Measurements from ENCODE around the gene IMMP2L.

IMMP2L gene

DNA sequence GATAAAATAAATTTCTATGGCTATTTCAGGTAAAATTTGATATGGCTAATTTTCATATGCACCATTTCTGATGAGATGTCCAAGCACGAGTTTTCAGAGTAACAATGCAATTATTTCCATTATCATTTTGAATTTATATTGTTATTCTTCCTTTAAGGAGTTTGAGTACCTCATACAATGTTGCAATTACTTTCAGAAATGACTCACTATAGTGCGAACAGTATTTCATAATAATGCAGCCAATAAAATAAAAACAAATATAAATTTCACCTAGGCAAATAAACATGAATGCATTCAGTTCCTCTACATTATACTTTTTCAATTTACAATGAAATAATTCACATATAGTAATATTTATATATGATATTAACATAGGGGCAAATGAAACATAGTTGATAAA is 550.1 kb downstream of the IMMP2L start:
- no peak for DNase-seq

DNA sequence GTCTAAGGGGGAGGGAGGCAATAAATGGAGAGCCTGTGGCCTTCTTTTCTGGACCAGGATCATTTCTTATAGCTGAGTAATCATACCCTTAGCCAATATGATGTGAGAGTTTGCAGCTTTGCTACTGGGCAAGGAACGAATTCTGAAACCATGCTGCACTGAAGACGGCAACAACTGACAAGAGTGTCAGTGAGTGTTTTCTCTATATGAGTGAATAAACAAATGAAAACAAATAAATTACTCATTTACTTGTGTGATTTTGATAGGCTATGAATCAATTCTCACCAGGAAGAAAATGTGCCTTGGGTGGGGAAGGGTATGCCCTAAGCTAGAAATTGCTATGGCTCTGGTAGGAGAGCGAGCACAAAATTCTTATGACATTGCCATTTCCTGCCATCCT is 550.8 kb downstream of the IMMP2L start:
- DNase-seq: peak; percentile 10

DNA sequence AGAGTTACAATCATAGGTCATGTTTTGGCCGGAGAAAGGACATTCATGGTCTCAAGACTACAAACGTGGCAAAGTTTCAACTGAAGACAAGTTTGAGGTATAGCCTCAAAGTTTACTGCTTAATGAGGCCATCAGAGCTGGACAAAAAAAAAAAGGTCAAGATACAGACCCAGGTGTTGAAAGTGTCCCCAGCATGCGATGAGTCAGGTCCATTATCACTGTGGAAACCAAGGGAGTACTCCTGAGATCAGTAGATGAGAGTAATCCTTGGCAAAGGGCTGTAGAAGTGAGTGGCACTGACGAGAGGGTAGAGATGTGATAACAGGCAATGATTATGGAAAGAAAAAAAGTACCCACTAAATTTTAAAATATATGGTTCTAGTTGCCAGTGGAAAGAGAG is 551.5 kb downstream of the IMMP2L start:
- no peak for DNase-seq

DNA sequence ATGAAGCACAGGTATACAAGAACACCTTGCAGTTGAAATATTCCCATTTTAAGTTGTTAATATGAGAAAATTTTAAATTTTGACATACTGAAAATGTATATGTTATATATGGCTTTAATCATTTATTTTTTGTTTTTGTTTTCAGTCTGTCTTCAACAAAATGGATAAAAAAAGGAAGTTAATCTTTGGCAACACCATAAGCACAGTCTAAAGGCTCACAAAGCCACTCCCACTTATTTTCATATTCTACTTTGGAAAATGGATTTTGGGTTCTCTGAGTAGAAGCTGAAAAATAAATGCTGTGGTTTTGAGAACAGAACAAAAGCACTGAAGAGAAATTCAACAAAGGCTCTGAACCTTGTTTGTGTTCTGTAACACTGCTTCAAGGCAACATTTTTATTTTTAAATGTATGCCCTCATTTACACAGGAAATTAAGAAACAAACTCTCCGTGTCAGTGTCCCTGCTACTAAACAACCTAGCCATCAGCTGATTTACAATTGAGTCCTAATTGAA is 552.7 kb downstream of the IMMP2L start:
- DNase-seq: no peak

DNA sequence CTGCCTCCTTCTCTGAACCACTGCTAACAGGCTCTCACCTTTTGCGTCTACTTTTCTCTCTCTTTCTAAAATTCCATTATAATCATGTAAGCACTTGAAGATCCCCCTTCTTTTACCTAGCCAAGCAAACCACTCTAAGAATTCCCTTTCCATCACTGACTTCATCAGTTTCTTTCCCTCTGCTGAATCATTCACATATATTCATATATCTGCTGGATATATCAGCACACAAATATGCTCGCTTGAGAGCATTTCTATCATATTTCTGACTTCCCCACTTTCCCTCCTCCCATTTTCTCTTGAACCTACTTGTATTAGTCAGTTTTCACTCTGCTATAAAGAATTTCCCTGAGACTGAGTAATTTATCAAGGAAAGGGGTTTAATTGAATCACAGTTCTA is 555.6 kb downstream of the IMMP2L start:
- DNase-seq: no peak

DNA sequence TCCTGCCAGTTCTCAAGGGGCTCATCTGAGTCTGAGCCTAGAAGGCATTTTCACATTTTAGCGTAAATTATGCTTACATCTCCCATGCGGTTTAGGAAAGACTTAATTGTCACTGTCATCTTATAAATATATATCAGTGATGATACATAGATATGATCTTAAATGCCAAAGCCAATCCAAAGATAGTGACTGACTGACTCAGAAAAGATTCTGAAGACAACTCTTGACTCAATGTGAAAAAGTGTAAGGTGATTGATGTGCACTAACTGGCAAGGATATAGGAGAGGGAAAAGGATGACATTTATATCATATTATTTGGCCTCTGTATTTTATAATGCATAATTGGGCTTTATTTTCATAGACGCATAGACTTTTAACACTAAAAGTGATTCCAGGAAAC is 556.3 kb downstream of the IMMP2L start:
- no peak for DNase-seq

DNA sequence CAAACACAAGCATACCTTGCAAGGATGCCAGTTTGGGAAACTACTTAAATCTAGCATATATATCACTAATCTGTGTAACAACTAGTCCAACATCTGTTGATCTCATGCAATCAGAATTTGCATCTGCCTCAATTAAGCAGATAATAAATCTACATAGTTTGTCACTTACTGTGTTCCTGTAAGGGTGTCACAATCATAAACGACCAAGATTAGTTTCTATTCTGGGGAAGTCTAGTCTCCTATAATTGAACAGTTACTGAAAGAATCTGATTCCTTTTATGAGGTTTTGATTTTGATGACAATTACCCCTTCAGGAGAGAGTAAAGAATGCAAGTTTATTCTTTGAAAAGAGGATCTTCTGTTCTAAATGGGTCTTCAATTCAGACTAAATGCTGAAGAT is 556.8 kb downstream of the IMMP2L start:
- DNase-seq: no peak

DNA sequence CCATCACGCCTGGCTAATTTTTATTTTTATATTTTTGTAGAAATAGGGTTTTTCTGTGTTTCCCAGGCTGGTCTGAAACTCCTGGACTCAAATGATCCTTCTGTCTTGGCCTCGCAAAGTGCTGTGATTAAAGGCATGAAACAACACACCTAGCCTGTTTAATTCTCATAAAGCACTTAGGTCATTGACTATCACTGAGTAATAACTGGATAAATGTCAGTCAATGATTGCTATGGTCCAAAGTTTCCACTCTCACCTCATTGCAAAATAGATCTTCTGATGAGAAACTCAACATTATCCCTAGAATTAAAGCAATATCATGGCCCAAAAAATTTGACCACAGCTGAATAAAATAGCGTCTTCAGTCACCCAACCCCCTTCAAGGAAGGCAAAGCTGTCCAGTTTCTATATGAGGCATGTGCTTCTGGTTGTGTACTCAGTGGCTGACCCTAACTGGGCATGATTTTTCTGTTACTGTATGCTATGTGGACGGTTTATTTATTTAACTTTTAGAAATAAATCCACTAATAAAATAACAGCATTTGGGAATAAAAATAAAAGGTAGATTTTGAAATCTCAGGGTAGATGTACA is 557.9 kb downstream of the IMMP2L start:
- DNase-seq: no peak

DNA sequence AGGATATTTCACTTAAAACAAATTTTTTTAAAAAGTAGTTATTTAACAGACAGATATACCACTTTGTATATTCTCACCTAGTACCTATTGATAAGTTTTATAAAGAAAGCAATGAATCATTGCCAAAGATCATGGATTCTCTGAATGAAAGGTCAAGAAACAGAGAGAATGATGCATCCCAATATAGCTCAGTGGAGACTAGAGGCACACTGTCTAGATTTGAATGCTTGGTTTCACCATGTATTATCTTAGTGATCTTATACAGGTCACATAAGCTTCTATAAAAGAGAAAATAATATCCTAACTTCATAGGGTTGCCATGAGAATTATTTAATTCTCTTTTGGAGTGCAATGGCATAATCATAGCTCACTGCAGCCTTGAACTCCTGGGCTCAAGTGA is 558.4 kb downstream of the IMMP2L start:
- no peak for DNase-seq

DNA sequence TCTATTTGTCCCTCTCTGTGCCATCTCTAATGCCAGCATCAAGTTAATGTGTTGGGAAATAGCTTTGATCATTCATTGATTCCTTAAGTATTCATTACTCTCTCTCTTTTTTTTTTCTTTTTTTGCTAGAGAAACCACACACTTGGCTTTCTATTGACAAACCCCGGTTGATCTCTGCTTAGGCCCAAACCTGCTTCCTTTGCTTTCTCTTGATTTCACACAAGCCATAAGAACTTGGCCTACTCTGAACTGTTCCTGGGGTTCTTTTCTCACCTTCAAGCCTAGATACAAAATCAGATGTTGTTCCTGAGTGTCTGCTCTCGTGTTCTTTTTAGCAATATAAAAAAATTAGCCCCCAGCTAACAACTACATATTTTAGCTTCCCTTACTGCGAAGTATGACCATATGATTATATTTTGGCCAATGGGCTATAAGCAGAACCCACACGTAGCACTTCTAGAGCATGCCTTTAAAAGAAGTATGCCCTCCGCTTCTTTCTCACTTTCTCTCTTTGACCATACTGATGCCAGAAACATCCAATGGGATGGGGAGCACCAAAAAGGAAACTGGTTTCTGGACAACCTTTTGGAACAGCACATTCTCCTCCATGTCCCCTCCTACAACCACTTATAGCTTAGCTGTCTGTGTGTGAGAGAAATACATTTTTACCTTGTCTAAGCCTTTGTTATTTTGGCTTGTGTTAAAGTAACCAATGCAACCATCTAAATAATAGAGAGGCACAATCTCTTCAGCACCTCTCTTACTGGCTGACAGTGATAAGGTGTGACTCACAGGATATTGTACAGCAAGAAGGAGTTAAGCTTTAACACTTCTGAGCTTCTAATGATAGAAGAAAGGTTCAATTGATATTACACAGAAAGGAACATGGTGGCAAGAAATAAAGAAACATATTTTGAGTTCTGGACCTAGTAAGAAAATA is 568.0 kb downstream of the IMMP2L start:
- no peak for DNase-seq

DNA sequence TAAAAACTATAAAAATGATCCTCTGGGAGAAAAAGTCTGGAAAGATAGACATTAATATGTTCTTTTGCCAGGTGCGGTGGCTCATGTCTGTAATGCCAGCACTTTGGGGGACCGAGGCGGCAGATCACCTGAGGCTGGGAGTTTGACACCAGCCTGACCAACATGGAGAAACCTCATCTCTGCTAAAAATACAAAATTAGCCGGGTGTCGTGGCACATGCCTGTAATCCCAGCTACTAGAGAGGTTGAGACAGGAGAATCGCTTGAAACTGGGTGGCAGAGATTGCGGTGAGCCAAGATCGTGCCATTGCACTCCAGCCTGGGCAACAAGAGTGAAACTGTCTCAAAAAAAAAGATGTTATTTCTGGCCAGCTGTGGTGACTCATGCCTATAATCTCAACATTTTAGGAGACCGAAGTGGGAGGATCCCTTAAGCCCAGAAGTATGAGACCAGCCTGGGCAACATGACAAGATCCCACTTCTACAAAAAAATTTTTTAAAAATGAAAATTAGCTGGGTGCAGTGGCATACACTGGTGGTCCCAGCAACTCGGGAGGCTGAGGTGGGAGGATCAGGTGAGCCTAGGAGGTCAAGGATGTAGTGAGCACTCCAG is 573.3 kb downstream of the IMMP2L start:
- no peak for DNase-seq

DNA sequence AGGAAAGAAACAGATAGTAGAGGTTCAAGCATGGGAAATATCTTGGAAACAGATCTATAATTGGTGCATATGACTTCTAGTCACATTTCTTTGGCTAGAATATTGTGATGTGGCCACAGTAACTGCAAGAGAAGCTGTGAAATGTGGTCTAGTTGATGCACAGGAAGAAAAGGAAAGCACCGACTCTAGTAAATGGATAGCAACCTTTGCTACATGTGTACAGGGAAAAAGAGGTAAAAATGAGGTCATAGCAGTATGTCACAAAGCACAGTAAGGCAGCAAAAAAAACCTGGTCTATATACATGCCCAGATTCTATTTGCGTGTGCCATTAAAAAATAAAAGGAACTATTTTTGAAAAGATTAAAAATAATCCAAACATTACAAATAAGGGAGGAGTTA is 573.9 kb downstream of the IMMP2L start:
- no peak for DNase-seq

DNA sequence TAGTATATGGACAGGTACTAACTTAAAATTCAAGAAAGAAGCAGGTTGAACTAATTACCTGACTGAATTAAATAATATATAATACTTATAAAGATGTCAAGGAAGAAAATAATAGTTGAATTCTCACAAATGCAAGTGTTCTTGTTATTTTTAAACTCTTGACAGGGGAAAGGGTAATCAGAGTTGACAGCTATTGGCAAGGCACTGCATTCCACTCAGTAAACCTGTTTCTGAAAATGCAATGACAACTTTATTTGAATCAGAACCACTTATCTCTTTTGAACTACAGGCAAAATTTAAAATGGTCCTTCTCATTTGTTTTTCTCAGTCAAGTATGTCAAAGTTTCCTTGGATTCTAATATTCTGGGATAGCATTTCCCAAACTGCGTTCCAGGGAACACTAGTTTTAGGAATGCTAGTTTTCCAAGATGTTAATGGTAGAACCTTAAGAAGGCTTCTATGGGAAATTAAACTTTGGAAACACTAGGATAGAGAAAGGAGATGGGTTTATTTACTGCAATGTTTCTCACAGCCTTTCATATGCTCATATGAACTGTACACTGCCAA is 575.1 kb downstream of the IMMP2L start:
- no peak for DNase-seq

DNA sequence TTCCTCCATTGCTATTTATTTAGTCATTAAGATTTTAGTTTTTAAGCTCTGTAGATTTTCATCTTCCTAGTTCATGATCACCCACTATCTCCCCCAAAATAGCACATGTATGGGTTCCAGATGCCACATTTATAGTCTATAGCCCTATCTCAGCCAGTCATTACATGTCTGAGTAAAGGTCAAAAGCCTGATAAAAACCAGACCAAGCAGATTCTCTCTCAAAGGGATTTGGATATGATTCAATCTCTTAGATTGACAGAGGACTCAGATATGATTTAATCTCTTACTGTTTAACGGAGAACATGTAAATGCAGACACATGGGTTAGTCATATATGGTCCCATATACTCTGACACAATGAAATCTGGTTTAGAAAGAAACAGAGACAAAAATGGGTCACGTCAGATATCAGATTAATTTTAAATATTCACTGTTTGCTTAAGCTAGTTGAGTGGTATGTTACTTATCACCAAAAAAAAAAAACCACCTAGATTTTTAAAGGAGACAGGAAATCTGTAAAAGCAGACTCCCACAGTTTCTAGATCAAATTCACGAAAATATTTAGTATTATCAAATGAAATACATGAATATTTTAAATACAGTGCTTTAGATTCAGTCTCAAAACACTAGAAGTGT is 578.4 kb downstream of the IMMP2L start:
- no peak for DNase-seq

DNA sequence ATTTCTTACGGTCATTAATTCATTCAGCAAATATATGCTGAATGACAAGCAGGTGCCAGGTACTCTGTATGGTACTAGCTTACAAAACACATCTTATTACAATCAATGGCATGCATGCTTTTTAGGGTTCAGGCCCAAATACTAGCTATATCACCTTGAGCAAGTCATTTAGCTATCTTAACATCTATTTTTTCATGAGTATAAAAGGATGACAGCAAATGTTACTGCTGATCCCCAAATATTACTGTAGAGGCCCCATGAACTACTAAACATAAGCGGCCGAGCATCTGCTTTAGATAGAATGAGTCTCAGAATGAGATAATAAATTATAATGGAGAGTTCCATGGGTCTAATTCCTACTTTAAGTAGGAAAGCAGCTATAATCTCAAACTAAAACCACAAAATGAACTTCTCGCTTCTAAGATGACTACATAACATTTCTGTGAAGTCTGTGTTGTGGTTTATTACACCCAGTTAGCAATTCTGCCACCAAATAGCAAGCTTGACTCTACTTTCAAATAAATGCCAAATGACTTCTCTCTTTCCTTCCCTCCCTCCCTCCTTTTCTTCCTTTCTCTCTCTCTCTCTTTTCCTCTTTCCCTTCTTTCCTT is 585.1 kb downstream of the IMMP2L start:
- DNase-seq: no peak

DNA sequence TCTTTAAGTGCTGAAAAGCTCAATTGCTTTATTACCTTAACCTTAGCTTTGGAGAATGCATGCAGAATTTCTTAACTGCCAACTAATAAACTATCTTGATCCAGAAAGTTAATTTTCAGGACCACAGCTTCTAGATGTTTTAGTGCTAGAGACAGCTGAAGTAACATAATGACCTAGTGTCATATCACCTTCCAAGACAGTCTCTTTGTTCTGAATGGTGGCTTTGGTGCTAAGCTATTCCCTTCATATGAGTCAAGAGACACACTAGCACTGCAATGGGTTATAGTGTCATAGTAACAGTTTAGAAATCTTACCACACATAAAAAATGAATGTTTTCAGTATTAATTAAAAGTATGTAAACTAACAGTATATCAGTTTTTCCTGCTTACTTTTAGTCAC is 586.8 kb downstream of the IMMP2L start:
- DNase-seq: no peak

DNA sequence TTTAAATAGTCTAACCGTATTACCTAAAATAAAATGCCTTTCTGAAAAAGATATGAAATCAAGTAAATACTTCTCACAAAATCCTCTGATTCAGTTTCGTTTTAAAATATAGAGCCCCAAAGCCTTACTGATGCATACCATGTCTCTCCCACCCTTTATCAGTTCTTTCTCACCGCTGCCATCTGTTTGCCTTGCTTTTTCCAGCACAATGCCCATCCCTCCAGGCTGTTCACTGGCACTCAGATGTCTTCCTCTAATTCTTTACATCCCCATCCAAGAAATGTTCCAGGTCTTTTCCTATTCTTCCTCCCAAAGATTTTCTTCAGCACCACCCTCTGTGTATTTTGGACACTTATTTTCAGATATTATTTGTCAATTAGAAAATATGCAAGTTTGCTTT is 587.9 kb downstream of the IMMP2L start:
- DNase-seq: no peak

DNA sequence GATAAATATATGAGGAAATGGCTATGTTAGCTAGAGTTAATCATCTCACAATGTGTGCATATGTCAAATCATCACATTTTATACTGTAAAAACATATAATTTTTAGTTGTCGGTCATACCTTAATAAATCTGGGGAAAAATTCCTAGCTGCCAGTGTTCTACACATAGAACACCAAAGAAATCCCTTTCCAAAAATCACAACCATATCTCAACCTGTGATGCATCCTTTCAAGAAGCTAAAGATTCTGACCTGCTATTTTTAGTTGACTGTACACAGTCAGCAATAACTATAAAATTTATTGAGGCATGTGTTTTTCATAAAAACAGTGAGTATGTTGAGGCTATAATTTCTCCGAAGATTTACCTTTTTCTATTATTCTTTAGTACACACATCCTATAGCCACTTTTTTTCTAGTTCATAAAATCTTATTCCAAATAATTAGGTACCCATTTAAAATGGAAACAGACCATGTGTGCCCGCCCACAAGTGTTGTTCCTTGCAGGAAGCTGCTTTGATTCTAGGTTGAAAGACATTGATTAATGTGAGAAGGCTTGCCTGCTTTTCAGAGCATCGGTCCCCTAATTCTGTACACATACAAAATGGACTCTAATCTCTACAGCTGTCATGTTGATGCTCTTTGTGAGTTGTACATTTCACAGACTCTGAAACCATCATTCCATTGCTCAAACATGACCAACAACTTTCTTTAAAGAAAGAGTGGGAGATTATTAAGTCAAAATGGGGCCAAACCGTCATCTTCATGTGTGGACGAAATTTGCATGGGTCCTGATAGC is 588.9 kb downstream of the IMMP2L start:
- DNase-seq: no peak

DNA sequence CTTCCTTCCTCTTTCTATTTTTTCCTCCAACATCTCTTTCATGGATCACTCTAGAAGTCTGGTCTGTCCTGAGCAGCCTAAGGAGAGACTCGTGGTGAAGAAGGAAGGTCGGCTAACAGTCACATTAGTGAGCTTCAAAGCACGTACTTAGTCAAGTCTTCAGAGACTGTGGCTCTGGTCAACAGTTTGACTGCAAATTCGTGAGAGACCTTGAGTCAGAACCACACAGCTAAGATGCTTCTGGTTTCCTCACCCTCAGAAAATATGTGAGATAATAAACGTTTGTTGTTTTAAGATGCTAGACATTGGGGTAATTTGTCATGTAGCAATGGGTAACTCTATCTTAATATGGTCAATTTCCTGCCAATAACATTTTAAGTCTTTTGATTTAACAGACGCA is 597.5 kb downstream of the IMMP2L start:
- DNase-seq: no peak

DNA sequence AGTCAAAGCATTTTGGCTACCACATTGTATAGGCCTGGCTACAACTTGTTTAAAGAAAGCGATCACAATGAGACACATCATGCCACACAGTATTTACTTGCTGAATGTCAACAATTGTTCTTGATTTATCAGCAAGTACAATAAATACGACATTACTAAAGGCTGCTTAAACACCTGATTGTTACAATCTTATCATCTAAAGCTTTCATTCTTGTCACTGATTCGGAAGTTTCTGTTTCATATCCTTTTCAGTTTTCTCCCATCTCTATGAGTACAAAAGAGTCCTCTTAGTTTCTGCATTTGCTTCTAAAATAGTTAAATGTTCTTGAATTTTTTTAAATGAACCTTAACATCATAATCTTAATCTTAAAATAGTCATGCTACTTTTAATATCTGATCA is 599.5 kb downstream of the IMMP2L start:
- no peak for DNase-seq

DNA sequence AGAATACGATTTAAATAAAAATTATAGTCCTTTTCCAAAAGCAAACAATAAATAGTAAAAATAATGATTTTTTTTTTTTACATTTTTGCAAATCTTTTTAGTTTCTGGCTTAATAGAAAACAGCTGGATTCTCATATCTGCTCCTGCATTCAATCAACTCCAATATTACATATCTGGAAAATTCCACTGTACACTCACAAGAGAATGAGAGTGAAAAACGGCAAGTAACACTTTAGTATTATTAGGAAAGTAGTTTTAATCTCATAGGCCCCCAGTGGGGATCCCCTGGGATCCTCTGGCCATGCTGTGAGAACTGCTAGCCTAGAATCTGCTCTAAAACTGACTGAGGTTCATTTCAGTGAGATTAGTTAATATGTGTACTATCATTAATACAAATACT is 599.9 kb downstream of the IMMP2L start:
- DNase-seq: no peak

DNA sequence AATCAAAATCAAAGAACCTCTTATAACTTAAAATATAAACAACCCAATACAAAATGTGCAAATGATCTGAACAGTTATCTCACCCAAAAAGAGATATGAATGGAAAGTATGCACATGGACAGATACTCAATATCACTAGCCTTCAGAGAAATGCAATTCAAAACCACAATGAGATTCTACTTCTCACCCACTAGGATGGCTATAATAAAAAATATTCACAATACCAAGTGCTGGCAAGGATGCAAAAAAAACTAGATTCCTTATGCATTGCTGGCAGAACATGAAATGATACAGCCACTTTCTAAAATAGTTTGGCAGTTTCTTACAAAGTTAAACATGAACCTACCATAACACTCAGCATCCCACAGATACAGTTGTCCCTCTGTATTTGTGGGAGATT is 601.5 kb downstream of the IMMP2L start:
- no peak for DNase-seq

All from stimulated activated naive CD4-positive, alpha-beta T cell treated with Interleukin-2 at 50 U/mL for 16 hours (primary cell).